ENCODE measurements around the gene P2RX4.
"Not testable (repeated sequence)": the region's sequence is repeated elsewhere in the genome, so short reads cannot be mapped to it uniquely, and the experiment has no call there.

The P2RX4 gene

DNA sequence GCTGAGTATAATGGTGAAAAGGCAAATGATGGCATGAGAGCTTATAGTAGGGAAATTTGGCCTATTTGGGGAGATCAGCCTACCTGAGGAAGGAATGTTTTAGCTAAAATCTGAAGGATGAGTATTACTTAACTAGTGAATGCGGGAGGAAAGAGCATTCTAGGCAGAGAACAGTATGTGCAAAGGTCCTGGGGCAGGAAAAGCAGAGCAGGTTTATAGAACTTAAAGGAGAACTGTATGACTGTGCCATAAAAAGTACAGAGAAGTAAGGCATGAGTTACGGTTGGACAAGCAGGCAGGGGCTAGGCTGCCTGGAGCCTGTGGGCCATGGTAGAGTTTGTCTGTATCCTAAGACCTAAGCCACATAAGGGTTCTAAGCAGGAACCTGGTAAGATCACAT, 21.7 kb upstream of the P2RX4 start:
- in situ Hi-C loops (cut with HindIII; ENCODE audit: low sequenced_read_pairs) = no loop called here

- in situ Hi-C loops (cut with HindIII; ENCODE audit: low sequenced_read_pairs) = no loop called here
Observed at GRCh38 chr12:121189131-121189530, 20.8 kb upstream of the P2RX4 start.

DNA sequence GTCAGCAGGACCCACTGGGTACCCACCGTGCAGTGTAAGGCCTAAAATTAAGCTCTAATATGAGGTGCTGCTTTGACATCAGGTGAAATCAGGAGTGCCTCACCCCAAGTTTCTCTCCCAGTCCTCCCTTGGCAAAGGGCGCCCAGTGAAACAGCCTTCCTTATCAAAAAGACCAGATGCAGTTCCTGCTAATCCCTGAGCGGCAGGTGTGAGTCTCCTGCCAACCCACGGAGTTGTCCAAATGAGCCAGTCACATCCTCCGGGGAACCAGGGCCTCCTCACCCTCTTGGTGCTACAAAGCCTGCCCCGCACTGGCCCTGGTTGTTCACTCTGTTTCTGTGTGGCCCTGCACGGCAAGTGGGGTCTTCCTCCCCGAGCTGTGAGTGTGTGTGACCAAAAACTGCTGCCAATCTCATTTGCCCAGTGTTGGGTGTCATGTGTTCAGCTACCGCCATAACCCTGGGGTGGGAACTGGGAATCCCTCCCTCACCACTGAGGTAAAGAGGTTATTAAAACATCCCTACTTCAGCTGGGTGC, 20.2 kb upstream of the P2RX4 start:
- in situ Hi-C loops (cut with HindIII; ENCODE audit: low sequenced_read_pairs) = no loop called here

DNA sequence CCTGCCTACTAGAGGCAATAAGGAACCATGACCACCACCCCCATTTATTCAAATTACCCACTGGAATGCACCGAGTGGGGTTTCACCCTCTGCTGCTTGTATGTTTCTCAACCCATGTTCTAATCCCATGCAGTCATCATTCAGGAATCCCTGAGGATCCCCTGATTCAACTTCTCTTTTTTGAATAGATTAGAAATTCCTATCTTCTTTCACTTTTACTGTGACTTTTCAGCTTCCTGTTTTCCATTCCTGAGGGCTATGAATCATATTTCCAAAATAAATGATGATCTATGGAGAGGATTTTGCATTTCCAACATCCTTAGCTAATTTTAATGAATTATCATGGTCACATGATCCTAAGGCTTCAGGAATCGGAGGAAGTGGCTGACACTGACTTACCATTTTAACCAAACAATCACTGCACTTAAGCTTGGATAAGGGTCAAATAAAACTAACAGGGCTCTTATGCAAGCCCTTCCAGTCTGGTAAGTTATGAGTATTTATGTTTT, 19.4 kb upstream of the P2RX4 start:
- in situ Hi-C loops (cut with HindIII; ENCODE audit: low sequenced_read_pairs) = no loop called here

- in situ Hi-C loops (cut with HindIII; ENCODE audit: low sequenced_read_pairs) = no loop called here
Observed at GRCh38 chr12:121191151-121191550, 18.8 kb upstream of the P2RX4 start.

GRCh38 chr12:121196902-121197301, 13.0 kb upstream of the P2RX4 start:
- in situ Hi-C loops (cut with HindIII; ENCODE audit: low sequenced_read_pairs) = loop anchor here (5.0 kb wide), 1 partner anchor 50 kb away; no protein-coding TSS in a partner anchor

DNA sequence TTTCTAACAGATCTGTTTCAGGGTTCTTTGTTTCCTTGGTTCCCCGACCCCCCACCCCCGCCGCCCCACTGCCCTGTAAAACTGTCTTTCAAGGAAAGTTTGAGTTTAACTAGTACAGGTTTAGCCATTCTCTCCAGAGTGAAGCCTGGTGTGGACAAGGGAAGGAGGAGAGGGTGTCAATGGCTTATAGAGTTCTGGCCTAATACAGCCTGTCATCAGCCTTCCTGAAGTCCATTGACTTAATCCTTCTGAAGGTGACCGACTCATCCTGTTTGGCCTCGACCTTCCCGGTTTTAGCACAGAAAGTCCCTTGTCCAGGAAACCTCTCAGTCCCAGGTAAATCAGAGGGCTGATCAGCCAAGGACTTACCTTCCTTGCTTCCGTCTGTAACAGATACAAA, 11.0 kb upstream of the P2RX4 start:
- in situ Hi-C loops (cut with HindIII; ENCODE audit: low sequenced_read_pairs) = loop anchor here (5.0 kb wide), 1 partner anchor 52 kb away; no protein-coding TSS in a partner anchor

DNA sequence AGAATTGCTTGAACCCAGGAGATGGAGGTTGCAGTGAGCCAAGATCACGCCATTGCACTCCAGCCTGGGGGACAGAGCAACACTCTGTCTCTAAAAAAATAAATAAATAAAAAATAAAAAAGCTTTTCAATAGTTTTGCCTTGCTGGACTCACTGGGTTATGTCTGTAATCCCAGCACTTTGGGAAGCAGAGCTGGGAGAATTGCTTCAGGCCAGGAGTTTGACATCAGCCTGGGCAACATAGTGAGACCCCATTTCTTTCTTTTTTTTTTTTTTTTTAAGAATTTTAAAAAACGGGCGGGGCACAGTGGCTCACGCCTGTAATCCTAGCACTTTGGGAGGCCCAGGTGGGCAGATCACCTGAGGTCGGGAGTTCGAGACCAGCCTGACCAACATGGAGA, 8.8 kb upstream of the P2RX4 start:
- in situ Hi-C loops (cut with HindIII; ENCODE audit: low sequenced_read_pairs) = not testable (repeated sequence)

DNA sequence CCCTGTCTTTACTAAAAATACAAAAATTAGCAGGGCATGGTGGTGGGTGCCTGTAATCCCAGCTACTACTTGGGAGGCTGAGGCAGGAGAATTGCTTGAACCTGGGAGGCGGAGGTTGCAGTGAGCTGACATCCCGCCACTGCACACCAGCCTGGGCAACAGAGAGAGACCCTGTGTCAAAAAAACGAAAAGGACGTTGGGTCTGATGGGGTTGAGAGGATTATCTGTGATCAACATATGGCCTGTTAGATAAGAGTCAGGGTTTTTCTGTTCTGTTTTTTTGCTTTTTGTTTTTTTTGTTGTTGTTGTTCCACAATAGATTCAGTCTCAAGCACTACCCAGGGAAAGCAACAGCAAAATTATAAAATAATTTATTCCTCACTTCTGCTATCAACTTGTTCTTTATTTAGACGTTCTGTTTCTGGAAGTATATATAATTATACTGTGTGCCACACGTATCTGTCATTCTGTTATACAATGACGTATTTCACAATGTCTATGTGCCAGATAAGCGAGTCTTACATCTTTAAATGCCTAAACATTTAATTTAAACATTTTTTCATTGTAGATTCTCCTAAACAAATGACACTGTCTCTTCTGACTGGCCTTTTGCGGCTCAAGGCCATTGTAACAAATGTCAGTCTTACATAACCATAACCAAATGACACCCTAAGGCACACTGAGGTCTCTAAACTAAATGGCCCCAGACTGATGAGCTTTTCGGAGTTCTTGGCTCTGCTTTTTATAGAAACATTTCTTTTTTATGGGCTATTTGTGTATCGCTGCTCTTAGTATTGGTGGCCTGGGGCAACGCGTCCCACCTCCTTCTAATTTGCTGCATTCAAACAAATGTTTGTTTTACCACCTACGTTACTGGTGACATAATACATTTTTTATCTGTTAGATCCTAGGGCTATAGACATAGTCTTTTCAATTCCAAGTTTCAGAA, 7.2 kb upstream of the P2RX4 start:
- in situ Hi-C loops (cut with HindIII; ENCODE audit: low sequenced_read_pairs) = no loop called here

- in situ Hi-C loops (cut with HindIII; ENCODE audit: low sequenced_read_pairs) = no loop called here
Observed at GRCh38 chr12:121203482-121203881, 6.4 kb upstream of the P2RX4 start.

GRCh38 chr12:121205491-121205890, 4.4 kb upstream of the P2RX4 start:
- in situ Hi-C loops (cut with HindIII; ENCODE audit: low sequenced_read_pairs) = no loop called here

DNA sequence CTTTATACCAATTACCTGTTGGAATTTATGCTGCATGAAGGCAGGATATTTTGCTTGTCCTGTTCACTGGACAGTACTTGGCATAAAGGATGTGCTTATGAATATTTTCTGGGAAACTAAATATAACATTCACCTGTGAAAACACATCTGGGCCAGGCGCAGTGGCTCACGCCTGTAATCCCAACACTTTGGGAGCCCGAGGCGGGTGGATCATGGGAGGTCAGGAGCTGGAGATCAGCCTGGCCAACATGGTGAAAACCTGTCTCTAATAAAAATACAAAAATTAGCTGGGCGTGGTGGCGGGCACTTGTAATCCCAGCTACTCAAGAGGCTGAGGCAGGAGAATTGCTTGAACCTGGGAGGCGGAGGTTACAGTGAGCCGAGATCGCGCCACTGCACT, 1.4 kb upstream of the P2RX4 start:
- in situ Hi-C loops (cut with HindIII; ENCODE audit: low sequenced_read_pairs) = not testable (repeated sequence)

- in situ Hi-C loops (cut with HindIII; ENCODE audit: low sequenced_read_pairs) = no loop called here
Observed at GRCh38 chr12:121209221-121209620, 708 bp upstream of the P2RX4 start.

- in situ Hi-C loops (cut with HindIII; ENCODE audit: low sequenced_read_pairs) = no loop called here
Observed at GRCh38 chr12:121212875-121213274, 2.9 kb downstream of the P2RX4 start.

GRCh38 chr12:121214166-121214777, 4.3 kb downstream of the P2RX4 start:
- in situ Hi-C loops (cut with HindIII; ENCODE audit: low sequenced_read_pairs) = no loop called here

DNA sequence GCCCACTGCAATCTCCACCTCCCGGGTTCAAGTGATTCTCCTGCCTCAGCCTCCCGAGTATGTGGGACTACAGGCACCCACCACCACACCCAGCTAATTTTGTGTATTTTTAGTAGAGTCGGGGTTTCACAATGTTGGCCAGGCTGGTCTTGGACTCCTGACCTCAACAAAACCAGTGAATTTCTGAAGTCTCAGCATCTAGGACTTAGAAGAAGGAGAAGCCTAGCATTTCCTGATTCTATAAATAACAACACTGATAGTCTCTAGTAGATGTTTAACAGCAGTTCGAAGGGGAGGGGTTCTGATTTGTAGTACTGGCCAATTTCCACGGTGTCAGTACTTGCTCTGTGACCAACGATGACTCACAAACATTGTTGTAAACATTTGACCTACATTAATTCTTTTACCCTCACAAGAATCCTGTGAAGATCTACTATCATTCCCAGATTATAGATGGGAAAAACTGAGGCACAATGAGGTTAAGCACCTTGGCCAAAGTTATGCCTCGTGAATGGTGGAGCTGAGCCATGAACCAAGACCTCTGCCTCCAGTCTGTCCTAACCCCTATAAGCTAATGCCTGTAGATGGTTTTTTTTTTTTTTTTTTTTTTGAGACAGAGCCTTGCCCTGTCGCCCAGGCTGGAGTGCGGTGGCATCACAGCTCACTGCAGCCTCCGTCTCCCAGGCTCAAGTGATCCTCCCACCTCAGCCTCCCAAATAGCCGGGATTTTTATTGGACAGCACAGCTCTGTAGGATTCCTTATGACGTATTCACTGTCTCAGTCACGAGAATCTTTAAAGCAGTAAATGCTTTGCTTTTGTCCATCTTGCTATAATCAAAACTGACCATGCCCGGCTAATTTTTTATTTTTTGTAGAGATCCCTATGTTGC, 5.2 kb downstream of the P2RX4 start:
- in situ Hi-C loops (cut with HindIII; ENCODE audit: low sequenced_read_pairs) = no loop called here

GRCh38 chr12:121216102-121216501, 6.2 kb downstream of the P2RX4 start:
- in situ Hi-C loops (cut with HindIII; ENCODE audit: low sequenced_read_pairs) = no loop called here

DNA sequence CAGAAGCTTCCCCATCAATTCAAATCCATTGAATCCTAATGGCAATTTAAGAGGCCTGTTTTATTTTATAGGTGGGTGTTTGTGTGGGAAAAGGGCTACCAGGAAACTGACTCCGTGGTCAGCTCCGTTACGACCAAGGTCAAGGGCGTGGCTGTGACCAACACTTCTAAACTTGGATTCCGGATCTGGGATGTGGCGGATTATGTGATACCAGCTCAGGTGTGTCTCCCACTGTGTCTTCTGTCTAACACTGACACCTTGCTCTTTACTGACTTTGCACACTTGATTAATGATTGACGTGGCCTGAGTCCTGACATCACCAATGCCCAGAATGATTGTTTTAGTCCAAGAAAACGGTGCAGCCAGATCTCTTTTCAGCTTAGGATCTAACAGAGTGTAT, 7.1 kb downstream of the P2RX4 start:
- in situ Hi-C loops (cut with HindIII; ENCODE audit: low sequenced_read_pairs) = no loop called here

DNA sequence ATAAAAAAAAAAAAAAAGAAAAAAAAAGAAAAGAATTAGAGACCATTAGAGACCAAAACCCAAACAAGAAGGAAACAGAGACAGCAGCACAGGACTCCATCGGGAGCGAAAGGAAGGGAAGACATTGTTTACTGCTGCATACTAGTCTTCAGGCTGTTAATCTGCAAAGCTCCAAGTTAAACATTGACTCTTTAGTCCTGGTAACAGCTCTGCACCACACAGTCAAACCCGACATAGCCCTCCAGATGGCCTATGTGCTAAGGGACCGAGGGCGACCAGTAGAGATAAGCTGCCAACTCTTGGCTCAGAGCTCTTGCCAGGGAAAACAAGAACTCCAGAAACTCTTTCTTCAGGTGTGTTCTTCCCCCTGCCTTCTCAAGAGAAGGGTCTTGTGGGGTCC, 7.8 kb downstream of the P2RX4 start:
- in situ Hi-C loops (cut with HindIII; ENCODE audit: low sequenced_read_pairs) = no loop called here

- in situ Hi-C loops (cut with HindIII; ENCODE audit: low sequenced_read_pairs) = no loop called here
Observed at GRCh38 chr12:121218588-121219352, 8.8 kb downstream of the P2RX4 start.

Data from DLD1 (cell line).